Right lobe of liver (tissue), 4 donors: ENCODE results near the gene LITAF.

Experiments used
- POLR2A ChIP-seq: fragments of 450-650 bp; IDR thresholded peaks from one replicate; pipeline ENCODE4 v1.6.1; 2017; ENCODE audit warnings: antibody characterized with exemption, mild to moderate bottlenecking
- TF ChIP-seq, protein P1 (sequence below), 4 donors: fragments of 200-600 bp in 3 of 4; fragments of 450-650 bp in 1 of 4; IDR thresholded peaks; one replicate each; pipeline versions ENCODE4 v1.5.1 to v1.8.0; 2016 to 2022; ENCODE audit warnings: antibody characterized with exemption in 4 of 4, mild to moderate bottlenecking in 2 of 4
- donor health status: DM: no; HTN: no; CAD: no.
- donor health status: DM: no; HTN: no; CAD: no.
- donor health status: DM: no; HTN: yes; CAD: no.

DNA sequence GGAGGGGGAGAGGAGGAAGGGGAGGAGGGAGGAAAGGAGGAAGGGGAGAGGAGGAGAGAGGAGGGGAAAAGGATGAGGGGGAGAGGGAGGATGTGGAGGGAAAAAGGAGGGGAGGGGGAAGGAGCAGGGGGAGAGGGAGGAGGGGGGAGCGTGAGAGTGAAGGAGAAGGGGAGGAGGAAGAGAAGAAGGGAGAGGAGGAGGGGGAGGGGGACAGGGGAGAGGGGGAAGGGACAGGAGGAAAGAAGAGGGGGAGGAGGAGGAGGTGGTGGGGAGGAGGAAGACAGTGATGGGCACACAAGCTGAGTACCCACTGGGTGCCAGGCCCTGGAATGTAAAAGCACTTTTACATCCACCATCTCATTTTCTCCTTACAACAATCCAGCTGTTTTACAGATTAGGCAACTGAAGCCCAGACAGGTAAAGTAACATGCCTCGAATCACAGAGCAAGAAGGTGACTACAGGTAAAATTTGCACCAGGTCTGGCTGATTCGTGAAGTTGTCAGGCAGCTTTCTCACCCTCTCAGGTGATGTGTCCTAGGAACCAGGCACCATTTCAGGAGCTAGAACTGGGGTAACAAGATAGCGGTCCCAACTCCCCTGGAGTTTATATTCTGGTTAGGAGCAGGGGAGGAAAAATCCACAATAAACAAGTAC lies 10.0 kb upstream of the LITAF start:
- TF ChIP-seq, protein P1, sequence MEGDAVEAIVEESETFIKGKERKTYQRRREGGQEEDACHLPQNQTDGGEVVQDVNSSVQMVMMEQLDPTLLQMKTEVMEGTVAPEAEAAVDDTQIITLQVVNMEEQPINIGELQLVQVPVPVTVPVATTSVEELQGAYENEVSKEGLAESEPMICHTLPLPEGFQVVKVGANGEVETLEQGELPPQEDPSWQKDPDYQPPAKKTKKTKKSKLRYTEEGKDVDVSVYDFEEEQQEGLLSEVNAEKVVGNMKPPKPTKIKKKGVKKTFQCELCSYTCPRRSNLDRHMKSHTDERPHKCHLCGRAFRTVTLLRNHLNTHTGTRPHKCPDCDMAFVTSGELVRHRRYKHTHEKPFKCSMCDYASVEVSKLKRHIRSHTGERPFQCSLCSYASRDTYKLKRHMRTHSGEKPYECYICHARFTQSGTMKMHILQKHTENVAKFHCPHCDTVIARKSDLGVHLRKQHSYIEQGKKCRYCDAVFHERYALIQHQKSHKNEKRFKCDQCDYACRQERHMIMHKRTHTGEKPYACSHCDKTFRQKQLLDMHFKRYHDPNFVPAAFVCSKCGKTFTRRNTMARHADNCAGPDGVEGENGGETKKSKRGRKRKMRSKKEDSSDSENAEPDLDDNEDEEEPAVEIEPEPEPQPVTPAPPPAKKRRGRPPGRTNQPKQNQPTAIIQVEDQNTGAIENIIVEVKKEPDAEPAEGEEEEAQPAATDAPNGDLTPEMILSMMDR (IDR thresholded peaks at IDR 0.05), result no peak
- TF ChIP-seq POLR2A, result no peak
